Adrenal gland (tissue), 19 donors: ENCODE results near the gene RYR2. TPM values are rescaled to one million over a fixed set of nuclear protein-coding genes. Genes with fewer than 3 reads are reported as not detected.

Experiments
- DNase-seq, 7 donors: peaks; one replicate each; pipeline ENCODE4 v3.0.0-alpha.2; 2019 to 2020
- H3K27ac ChIP-seq, 5 donors: fragments of 200-600 bp; sonication (generic) in 4 of 5; 1 replicate in 3 of 5; 2 replicates in 2 of 5; pipeline versions ENCODE4 v1.5.1 to v1.8.0; 2016 to 2020; ENCODE audit warnings: mild to moderate bottlenecking in 1 of 5
- H3K27me3 ChIP-seq: fragments of 200-600 bp; 2 replicates; pipeline ENCODE4 v1.8.0; 2021
- H3K36me3 ChIP-seq, 2 donors: fragments of 200-600 bp; replicated peaks in 1 of 2; 1 replicate in 1 of 2; 2 replicates in 1 of 2; pipeline versions ENCODE4 v1.5.1 to v1.8.0; 2018 to 2022
- H3K4me1 ChIP-seq, 2 donors: fragments of 200-600 bp; replicated peaks in 1 of 2; 1 replicate in 1 of 2; 2 replicates in 1 of 2; pipeline versions ENCODE4 v1.5.1 to v1.8.0; 2018 to 2021
- H3K4me3 ChIP-seq, 4 donors: fragments of 200-600 bp; sonication (generic) in 3 of 4; one replicate each; pipeline ENCODE4 v1.5.1; 2016 to 2018
- H3K9me3 ChIP-seq, 3 donors: fragments of 200-600 bp; sonication (generic) in 1 of 3; replicated peaks in 1 of 3; 1 replicate in 2 of 3; 2 replicates in 1 of 3; pipeline versions ENCODE4 v1.5.1 to v1.8.0; 2016 to 2021
- POLR2A ChIP-seq, 2 donors: fragments of 450-650 bp; IDR thresholded peaks; one replicate each; pipeline ENCODE4 v1.6.1; 2017; ENCODE audit warnings: antibody characterized with exemption in 2 of 2, mild to moderate bottlenecking in 2 of 2, moderate library complexity in 1 of 2
- WGBS, 4 donors: extraction: QIAGEN DNeasy Blood & Tissue Kit in 2 of 4; methylation state at CpG; one replicate each; pipeline versions ENCODE4 v1.1.5 to v1.1.7; 2013 to 2017; 5-methylcytosine and 5-hydroxymethylcytosine counted together
- intact Hi-C, 2 donors: fragments of 100-400 bp; cut with DNase I; formaldehyde crosslinking; loops; one replicate each; pipeline versions ENCODE4 v1.14.1 to v1.15.0; 2022 to 2023
- long read RNA-seq, 10 donors: library from polyadenylated mRNA in 3 of 10; unstranded in 2 of 10; stranded (forward) in 1 of 10; transcript quantifications; one replicate each; pipeline ENCODE4 v2.0.0 and lab custom pipeline, GENCODE V29; 2021 to 2026
- polyA plus RNA-seq, 3 donors: library from polyadenylated mRNA; stranded (reverse); fragments of 200-250 nt in 2 of 3; fragments of 350-450 nt in 1 of 3; fragmentation: Illumina TruSeq in 1 of 3; extraction: RNeasy Lipid Tissue Mini Kit (QIAGEN cat#74804) in 1 of 3; gene quantifications; one replicate each; pipeline ENCODE4 v1.2.3, GENCODE V29; 2013 to 2014
- total RNA-seq, 9 donors: library from RNA; depleted of rRNA in 4 of 9; stranded (reverse); fragments of >200 nt in 4 of 9; fragments of 120-200 nt in 1 of 9; fragmentation: NEBNext Ultra II Directional in 1 of 9; extraction: Animal tissue kit (Norgen Biotek cat#: 25700) in 1 of 9; gene quantifications; one replicate each; pipeline versions ENCODE4 v1.1.0 to v1.2.4, GENCODE V29; 2013 to 2023
- TF ChIP-seq, protein P1 (sequence below), 6 experiments: fragments of 450-650 bp in 4 of 6; fragments of 200-600 bp in 2 of 6; sonication (generic) in 1 of 6; IDR thresholded peaks; 1 replicate in 5 of 6; 2 replicates in 1 of 6; pipeline versions ENCODE4 v1.5.1 to v1.8.0; 2016 to 2021; ENCODE audit warnings: antibody characterized with exemption in 6 of 6, mild to moderate bottlenecking in 2 of 6, moderate library complexity in 1 of 6
- donor health status: healthy with polysubstance abuse.
- donor health status: Bipolar disorder and iron deficiency.
- donor health status: DM: yes; HTN: yes; CAD: no.
- donor health status: DM: no; HTN: no; CAD: no.
- donor health status: DM: no; HTN: no; CAD: no.
- donor health status: DM: yes; HTN: yes; CAD: no.

The RYR2 gene
- total RNA-seq (1 to 10 TPM in 1 of 9 donors, under 1 TPM in 7, not detected in 1; 0.07 to 6.3 (median 0.11) TPM), polyA plus RNA-seq (under 1 TPM; 0.18 to 0.51 (median 0.40) TPM)
- long read RNA-seq, donor 1, result 0 reads
- long read RNA-seq, donor 2, result 0 reads
- long read RNA-seq, donor 3, result 0 reads
- long read RNA-seq, donor 4, result 0 reads
- long read RNA-seq, donor 5, result 0 reads
- long read RNA-seq, donor 6, partial matches to known transcripts, result 0 of 1 reads
- long read RNA-seq, donor 6, other reads (novel, unspliced or antisense), result 1 of 1 reads
- long read RNA-seq, donor 7, result 0 reads
- long read RNA-seq, donor 8, result 0 reads
- long read RNA-seq, donor 9, result 0 reads
- long read RNA-seq, donor 10, result 0 reads

GRCh38 chr1:237041795-237042525 lies at the start of gene RYR2:
Gene RYR2, plus strand, starts transcription at chr1:237042184. Its CDS starts 338 bp downstream, at chr1:237042522.
- no peaks in the 10 kb centered on the region for H3K9me3 ChIP-seq
- intact Hi-C loops, result no loop called here
- H3K36me3 ChIP-seq, result no peaks in the 10 kb centered on the region
- no peaks in the 10 kb centered on the region for H3K4me1 ChIP-seq
- no peak for DNase-seq
- 0 to 5% (median 2%) methylated on average over 11 to 87 of the region's 87 CpGs for WGBS, 4 donors
- peak within 1 kb of the TSS in 1 of 4 donors; percentile 19 for H3K4me3 ChIP-seq
- TF ChIP-seq POLR2A (IDR thresholded peaks at IDR 0.05), result no peak
- TF ChIP-seq, protein P1, sequence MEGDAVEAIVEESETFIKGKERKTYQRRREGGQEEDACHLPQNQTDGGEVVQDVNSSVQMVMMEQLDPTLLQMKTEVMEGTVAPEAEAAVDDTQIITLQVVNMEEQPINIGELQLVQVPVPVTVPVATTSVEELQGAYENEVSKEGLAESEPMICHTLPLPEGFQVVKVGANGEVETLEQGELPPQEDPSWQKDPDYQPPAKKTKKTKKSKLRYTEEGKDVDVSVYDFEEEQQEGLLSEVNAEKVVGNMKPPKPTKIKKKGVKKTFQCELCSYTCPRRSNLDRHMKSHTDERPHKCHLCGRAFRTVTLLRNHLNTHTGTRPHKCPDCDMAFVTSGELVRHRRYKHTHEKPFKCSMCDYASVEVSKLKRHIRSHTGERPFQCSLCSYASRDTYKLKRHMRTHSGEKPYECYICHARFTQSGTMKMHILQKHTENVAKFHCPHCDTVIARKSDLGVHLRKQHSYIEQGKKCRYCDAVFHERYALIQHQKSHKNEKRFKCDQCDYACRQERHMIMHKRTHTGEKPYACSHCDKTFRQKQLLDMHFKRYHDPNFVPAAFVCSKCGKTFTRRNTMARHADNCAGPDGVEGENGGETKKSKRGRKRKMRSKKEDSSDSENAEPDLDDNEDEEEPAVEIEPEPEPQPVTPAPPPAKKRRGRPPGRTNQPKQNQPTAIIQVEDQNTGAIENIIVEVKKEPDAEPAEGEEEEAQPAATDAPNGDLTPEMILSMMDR (IDR thresholded peaks at IDR 0.05), result peak in 1 of 6 experiments; percentile 26
- peaks cover 36% of the 10 kb centered on the region for H3K27me3 ChIP-seq
- no peak within 1 kb of the TSS for H3K27ac ChIP-seq

DNA sequence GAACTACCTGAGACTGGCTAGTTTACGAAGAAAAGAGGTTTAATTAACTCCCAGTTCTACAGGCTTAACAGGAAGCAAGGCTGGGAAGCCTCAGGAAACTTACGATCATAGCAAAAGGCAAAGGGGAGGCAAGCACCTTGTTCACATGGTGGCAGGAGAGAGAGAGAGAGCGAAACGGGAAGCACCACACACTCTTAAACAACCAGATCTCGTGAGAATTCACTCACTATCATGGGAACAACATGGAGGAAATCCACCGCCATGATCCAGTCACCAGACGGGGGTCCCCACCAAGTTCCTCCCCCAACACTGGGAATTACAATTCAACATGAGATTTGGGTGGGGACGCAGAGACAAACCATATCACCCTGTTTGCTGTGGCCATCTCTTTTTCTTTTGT lies 49.5 kb upstream of the RYR2 start:
- intact Hi-C loops, result no loop called here
- 72 to 80% (median 78%) methylated on average over 8 of the region's 8 CpGs for WGBS, 4 donors
- H3K27me3 ChIP-seq, result no peaks in the 10 kb centered on the region
- no peaks in the 10 kb centered on the region for H3K4me1 ChIP-seq
- H3K4me3 ChIP-seq, result no peak overlapping the region
- no peak overlapping the region for H3K27ac ChIP-seq
- no peaks in the 10 kb centered on the region for H3K36me3 ChIP-seq
- TF ChIP-seq, protein P1 (IDR thresholded peaks at IDR 0.05), result no peak
- TF ChIP-seq POLR2A (IDR thresholded peaks at IDR 0.05), result no peak
- no peaks in the 10 kb centered on the region for H3K9me3 ChIP-seq
- DNase-seq, result no peak

- WGBS, 4 donors, result 81 to 98% (median 88%) methylated on average over 1 of the region's 1 CpG
- Histone ChIP-seq H3K4me1 (no peaks in the 10 kb centered on the region), H3K27me3 (no peaks in the 10 kb centered on the region), H3K27ac (no peak overlapping the region), H3K36me3 (no peaks in the 10 kb centered on the region), H3K9me3 (no peaks in the 10 kb centered on the region), H3K4me3 (no peak overlapping the region)
- DNase-seq, result no peak
- TF ChIP-seq POLR2A (IDR thresholded peaks at IDR 0.05), result no peak
- TF ChIP-seq, protein P1 (IDR thresholded peaks at IDR 0.05), result no peak
- intact Hi-C loops, result no loop called here
Observed at GRCh38 chr1:236994450-236994849, 47.5 kb upstream of the RYR2 start.

DNA sequence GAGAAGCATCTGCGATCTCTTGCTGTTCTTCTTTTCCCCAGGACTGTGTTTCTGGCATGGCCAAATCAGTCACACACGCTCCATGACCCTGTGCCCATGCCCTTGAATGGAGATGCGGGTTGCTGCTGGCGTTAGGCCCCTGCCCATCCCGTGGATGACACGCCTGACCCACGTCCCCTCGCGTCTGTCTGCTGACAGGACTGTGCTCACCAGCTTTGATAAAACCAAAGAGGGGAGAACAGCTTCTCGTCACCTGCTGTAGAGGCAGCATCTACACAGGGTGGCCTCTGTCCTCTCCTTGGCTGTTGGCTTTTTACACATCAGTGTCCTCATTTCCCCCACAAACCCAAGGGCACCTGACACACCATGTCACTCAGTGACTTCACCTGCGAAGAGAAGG lies 44.6 kb upstream of the RYR2 start:
- intact Hi-C loops, result no loop called here
- H3K27ac ChIP-seq, result no peak overlapping the region
- 71 to 83% (median 78%) methylated on average over 11 of the region's 11 CpGs for WGBS, 4 donors
- H3K4me1 ChIP-seq, result no peaks in the 10 kb centered on the region
- H3K4me3 ChIP-seq, result no peak overlapping the region
- H3K9me3 ChIP-seq, result no peaks in the 10 kb centered on the region
- no peak for DNase-seq
- TF ChIP-seq POLR2A (IDR thresholded peaks at IDR 0.05), result no peak
- TF ChIP-seq, protein P1 (IDR thresholded peaks at IDR 0.05), result no peak
- no peaks in the 10 kb centered on the region for H3K27me3 ChIP-seq
- H3K36me3 ChIP-seq, result no peaks in the 10 kb centered on the region
